NCI-H1930 (cell line): ENCODE results near the gene OVCH1.
"Not testable (repeated sequence)": the region's sequence is repeated elsewhere in the genome, so short reads cannot be mapped to it uniquely, and the experiment has no call there.

Source experiments
- DNase-seq, 2 experiments: peaks; one replicate each; lab custom pipeline; 2025; lab: John Stamatoyannopoulos, UW

OVCH1 gene

GRCh38 chr12:29503283-29503682, 5.8 kb upstream of the OVCH1 start:
- DNase-seq, result no peak

- DNase-seq, result no peak
These were observed 1.7 kb upstream of the OVCH1 start for GRCh38 chr12:29499235-29499634.

GRCh38 chr12:29492891-29493290, 4.6 kb downstream of the OVCH1 start:
- DNase-seq, result no peak

GRCh38 chr12:29486972-29487371, 10.5 kb downstream of the OVCH1 start:
- DNase-seq, result no peak

- no peak for DNase-seq
These were observed 34.3 kb downstream of the OVCH1 start for GRCh38 chr12:29463198-29463597.

GRCh38 chr12:29460082-29460481, 37.4 kb downstream of the OVCH1 start:
- no peak for DNase-seq

GRCh38 chr12:29455087-29455486, 42.4 kb downstream of the OVCH1 start:
- peak in 1 of 2 experiments; percentile 19 for DNase-seq

GRCh38 chr12:29451888-29452287, 45.6 kb downstream of the OVCH1 start:
- DNase-seq, result no peak

- DNase-seq, result no peak
These were observed 49.3 kb downstream of the OVCH1 start for GRCh38 chr12:29448157-29448556.

- no peak for DNase-seq
These were observed 50.1 kb downstream of the OVCH1 start for GRCh38 chr12:29447285-29447975.

- no peak for DNase-seq
These were observed 58.0 kb downstream of the OVCH1 start for GRCh38 chr12:29439506-29439905.

- no peak for DNase-seq
These were observed 58.6 kb downstream of the OVCH1 start for GRCh38 chr12:29438752-29439408.

- DNase-seq, result no peak
These were observed 59.9 kb downstream of the OVCH1 start for GRCh38 chr12:29437575-29437974.

- not testable (repeated sequence) for DNase-seq
These were observed 60.7 kb downstream of the OVCH1 start for GRCh38 chr12:29436815-29437214.

GRCh38 chr12:29431513-29431912, 66.0 kb downstream of the OVCH1 start:
- DNase-seq, result no peak

- no peak for DNase-seq
These were observed 66.8 kb downstream of the OVCH1 start for GRCh38 chr12:29430716-29431044.

GRCh38 chr12:29429999-29430715, 67.3 kb downstream of the OVCH1 start:
- no peak for DNase-seq

- DNase-seq, result no peak
These were observed 68.9 kb downstream of the OVCH1 start for GRCh38 chr12:29428633-29429032.

GRCh38 chr12:29427964-29428363, 69.5 kb downstream of the OVCH1 start:
- DNase-seq, result no peak

- no peak for DNase-seq
These were observed 71.0 kb downstream of the OVCH1 start for GRCh38 chr12:29426498-29426897.

- DNase-seq, result no peak
These were observed 71.8 kb downstream of the OVCH1 start for GRCh38 chr12:29425722-29426121.

GRCh38 chr12:29416748-29417147, 80.7 kb downstream of the OVCH1 start:
- DNase-seq, result no peak

- DNase-seq, result no peak
These were observed 82.4 kb downstream of the OVCH1 start for GRCh38 chr12:29415111-29415510.
